Thoracic aorta endothelial cell (primary cell): ENCODE results near the gene OR5C1. TPM values are rescaled to one million over a fixed set of nuclear protein-coding genes. Genes with fewer than 3 reads are reported as not detected.

Experiments
- total RNA-seq: library from RNA; depleted of rRNA; stranded (reverse); fragments of >200 nt; gene quantifications from 2 replicates; pipeline ENCODE4 v1.2.3, GENCODE V29; 2012

The OR5C1 gene
- total RNA-seq: not detected in 2 replicates

DNA sequence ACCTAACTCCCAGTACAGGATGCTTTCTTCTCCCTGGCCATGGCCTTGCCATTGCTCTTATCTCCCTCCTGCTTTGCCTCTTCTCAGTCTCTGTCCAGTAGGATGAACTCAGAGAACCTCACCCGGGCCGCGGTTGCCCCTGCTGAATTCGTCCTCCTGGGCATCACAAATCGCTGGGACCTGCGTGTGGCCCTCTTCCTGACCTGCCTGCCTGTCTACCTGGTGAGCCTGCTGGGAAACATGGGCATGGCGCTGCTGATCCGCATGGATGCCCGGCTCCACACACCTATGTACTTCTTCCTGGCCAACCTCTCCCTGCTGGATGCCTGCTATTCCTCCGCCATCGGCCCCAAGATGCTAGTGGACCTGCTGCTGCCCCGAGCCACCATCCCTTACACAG is at the start of gene OR5C1:
TSS of gene OR5C1 (plus strand) at position 103 of the 400 bp plus-strand sequence. CDS start at position 103, 0 bp downstream.

DNA sequence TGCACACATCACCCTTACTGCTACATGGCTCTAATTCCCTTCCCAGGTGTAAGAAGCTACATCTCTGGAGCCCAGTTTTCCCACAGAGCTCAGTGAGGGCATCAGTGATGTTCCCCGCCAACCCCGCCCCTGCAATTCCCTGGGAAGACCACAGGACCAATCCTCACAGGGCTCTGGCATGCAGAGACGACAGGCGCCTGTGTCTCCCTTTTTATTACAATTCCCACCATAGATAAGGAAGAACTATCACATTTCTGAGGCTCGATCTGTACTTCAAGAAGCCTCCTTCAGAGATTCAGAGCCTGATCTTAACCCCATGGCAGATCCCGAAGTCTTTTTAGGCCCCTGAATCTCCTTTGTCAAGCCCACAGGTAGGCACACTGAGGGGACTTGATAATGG is 46.7 kb upstream of the OR5C1 start, which contains the start of gene OR1L6:
TSS of gene OR1L6 (plus strand) at position 301 of the 400 bp plus-strand sequence. CDS start 7,545 bp downstream, outside the sequence.

DNA sequence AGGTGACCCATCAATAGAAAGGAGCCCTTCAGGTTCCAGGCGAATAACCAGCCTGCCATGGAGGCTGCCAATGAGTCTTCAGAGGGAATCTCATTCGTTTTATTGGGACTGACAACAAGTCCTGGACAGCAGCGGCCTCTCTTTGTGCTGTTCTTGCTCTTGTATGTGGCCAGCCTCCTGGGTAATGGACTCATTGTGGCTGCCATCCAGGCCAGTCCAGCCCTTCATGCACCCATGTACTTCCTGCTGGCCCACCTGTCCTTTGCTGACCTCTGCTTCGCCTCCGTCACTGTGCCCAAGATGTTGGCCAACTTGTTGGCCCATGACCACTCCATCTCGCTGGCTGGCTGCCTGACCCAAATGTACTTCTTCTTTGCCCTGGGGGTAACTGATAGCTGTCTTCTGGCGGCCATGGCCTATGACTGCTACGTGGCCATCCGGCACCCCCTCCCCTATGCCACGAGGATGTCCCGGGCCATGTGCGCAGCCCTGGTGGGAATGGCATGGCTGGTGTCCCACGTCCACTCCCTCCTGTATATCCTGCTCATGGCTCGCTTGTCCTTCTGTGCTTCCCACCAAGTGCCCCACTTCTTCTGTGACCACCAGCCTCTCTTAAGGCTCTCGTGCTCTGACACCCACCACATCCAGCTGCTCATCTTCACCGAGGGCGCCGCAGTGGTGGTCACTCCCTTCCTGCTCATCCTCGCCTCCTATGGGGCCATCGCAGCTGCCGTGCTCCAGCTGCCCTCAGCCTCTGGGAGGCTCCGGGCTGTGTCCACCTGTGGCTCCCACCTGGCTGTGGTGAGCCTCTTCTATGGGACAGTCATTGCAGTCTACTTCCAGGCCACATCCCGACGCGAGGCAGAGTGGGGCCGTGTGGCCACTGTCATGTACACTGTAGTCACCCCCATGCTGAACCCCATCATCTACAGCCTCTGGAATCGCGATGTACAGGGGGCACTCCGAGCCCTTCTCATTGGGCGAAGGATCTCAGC is 11.6 kb downstream of the OR5C1 start, which contains the start of gene OR1K1:
TSS of gene OR1K1 (plus strand) at position 58 of the 995 bp plus-strand sequence. CDS start at position 58, 0 bp downstream.

Other genes starting within 250 kb of the OR5C1 start
- not detected in 2 replicates for gene OR1N2, start 235.8 kb upstream of the OR5C1 start, total RNA-seq
- gene OR1L8, start 205.5 kb upstream of the OR5C1 start, total RNA-seq: under 0.01 and 0.22 TPM in 2 replicates
- gene OR1Q1, start 174.2 kb upstream of the OR5C1 start, total RNA-seq: not detected in 2 replicates
- gene OR1B1, start 131.3 kb upstream of the OR5C1 start, total RNA-seq: 0.14 TPM in 1 of 2 replicates, not detected in the other
- gene OR1L1, start 127.2 kb upstream of the OR5C1 start, total RNA-seq: not detected in 2 replicates
- not detected in 2 replicates for gene OR1L3, start 113.8 kb upstream of the OR5C1 start, total RNA-seq
- not detected in 2 replicates for gene OR1L4, start 64.9 kb upstream of the OR5C1 start, total RNA-seq
- not detected in 2 replicates for gene OR1L6, start 46.6 kb upstream of the OR5C1 start, total RNA-seq
- gene OR1K1, start 11.2 kb downstream of the OR5C1 start, total RNA-seq: not detected in 2 replicates
- gene PDCL, start 39.7 kb downstream of the OR5C1 start, total RNA-seq: 46.6 and 53.5 TPM in 2 replicates
- gene RC3H2, start 116.4 kb downstream of the OR5C1 start, total RNA-seq: 77.5 and 85.1 TPM in 2 replicates
- gene ZBTB6, start 124.4 kb downstream of the OR5C1 start, total RNA-seq: 13.2 and 16.5 TPM in 2 replicates
- 6.0 and 6.3 TPM in 2 replicates for gene ZBTB26, start 142.6 kb downstream of the OR5C1 start, total RNA-seq
- gene RABGAP1, start 152.1 kb downstream of the OR5C1 start, total RNA-seq: 57.8 and 58.8 TPM in 2 replicates
- 1.2 and 1.8 TPM in 2 replicates for gene GPR21, start 244.7 kb downstream of the OR5C1 start, total RNA-seq